IMR-90 (cell line): ENCODE data around the gene SYNE3. TPM values are rescaled to one million over a fixed set of nuclear protein-coding genes. Genes with fewer than 3 reads are reported as not detected.

Source experiments
- ATAC-seq: fragments of 200-7000 bp; cut with Tn5 transposase; 2 replicates; pipeline ENCODE4 v1.9.1; 2020; ENCODE audit warnings: low read depth, mild to moderate bottlenecking, moderate library complexity
- BruUV-seq: library from RNA; stranded (reverse); fragments of 400-500 nt; replicated peaks from 2 replicates; lab custom pipeline; 2021; lab: Mats Ljungman, UMichigan
- CTCF ChIA-PET: fragments of 300-600 bp; formaldehyde crosslinking; extraction: SDS; loops from one replicate; lab custom pipeline; 2021; ENCODE audit warnings: antibody characterized with exemption; lab: Yijun Ruan, JAX
- POLR2A ChIA-PET: fragments of 300-600 bp; sonication (Branson Sonifier 250); formaldehyde crosslinking; loops from one replicate; lab custom pipeline; 2022; ENCODE audit warnings: antibody characterized with exemption; ENCODE audit not compliant: unreplicated experiment; lab: Charles Lee
- DNase-seq: peaks from one replicate; pipeline ENCODE4 v3.0.0; 2013
- H2AFZ ChIP-seq: replicated peaks from 2 replicates; pipeline ENCODE3; 2013; ENCODE audit warnings: low read length, mild to moderate bottlenecking; ENCODE audit not compliant: poor library complexity
- H2AK5ac ChIP-seq: 2 replicates; pipeline ENCODE4 v1.6.1; 2013; ENCODE audit warnings: low read depth, low read length, inconsistent platforms
- H2AK9ac ChIP-seq: replicated peaks from 2 replicates; pipeline ENCODE3; 2013; ENCODE audit warnings: mild to moderate bottlenecking, low read depth, low read length, moderate library complexity; ENCODE audit not compliant: poor library complexity
- H2BK120ac ChIP-seq: 2 replicates; pipeline ENCODE4 v1.6.1; 2013; ENCODE audit warnings: low read depth, low read length, inconsistent platforms
- H2BK15ac ChIP-seq: 3 replicates; pipeline ENCODE4 v1.6.1; 2013; ENCODE audit warnings: low read depth, low read length, inconsistent platforms
- H2BK20ac ChIP-seq: 2 replicates; pipeline ENCODE4 v1.6.1; 2013; ENCODE audit warnings: low read depth, mild to moderate bottlenecking, inconsistent platforms, low read length, moderate library complexity
- H2BK5ac ChIP-seq: 2 replicates; pipeline ENCODE4 v1.6.1; 2013; ENCODE audit warnings: mild to moderate bottlenecking, low read depth, low read length, inconsistent platforms; ENCODE audit not compliant: poor library complexity, severe bottlenecking
- H3K14ac ChIP-seq: replicated peaks from 2 replicates; pipeline ENCODE4 v1.6.1; 2013; ENCODE audit warnings: low read depth, low read length, inconsistent platforms
- H3K18ac ChIP-seq: 2 replicates; pipeline ENCODE4 v1.6.1; 2013; ENCODE audit warnings: low read depth, low read length, control low read depth
- H3K23ac ChIP-seq: 2 replicates; pipeline ENCODE4 v1.6.1; 2013; ENCODE audit warnings: low read depth, low read length, inconsistent platforms
- H3K27ac ChIP-seq: 2 replicates; pipeline ENCODE4 v1.5.1; 2013; ENCODE audit warnings: mild to moderate bottlenecking, control low read depth, low read length; ENCODE audit not compliant: insufficient read depth
- H3K27me3 ChIP-seq: 2 replicates; pipeline ENCODE4 v1.6.1; 2013; ENCODE audit warnings: low read length; ENCODE audit not compliant: control insufficient read depth, insufficient read depth
- H3K36me3 ChIP-seq: 2 replicates; pipeline ENCODE4 v1.6.1; 2013; ENCODE audit warnings: low read length, mixed read lengths; ENCODE audit not compliant: control insufficient read depth, insufficient read depth
- H3K4ac ChIP-seq: 2 replicates; pipeline ENCODE4 v1.6.1; 2013; ENCODE audit warnings: low read depth, low read length, inconsistent platforms
- H3K4me1 ChIP-seq: 2 replicates; pipeline ENCODE4 v1.6.1; 2013; ENCODE audit warnings: low read length, mixed read lengths; ENCODE audit not compliant: control insufficient read depth, insufficient read depth
- H3K4me2 ChIP-seq: 2 replicates; pipeline ENCODE4 v1.6.1; 2013; ENCODE audit warnings: low read depth, mild to moderate bottlenecking, control low read depth, low read length, moderate library complexity
- H3K4me3 ChIP-seq: 2 replicates; pipeline ENCODE4 v1.5.1; 2013; ENCODE audit warnings: low read depth, mild to moderate bottlenecking, control low read depth, low read length, moderate library complexity; ENCODE audit not compliant: insufficient read depth
- H3K56ac ChIP-seq: 2 replicates; pipeline ENCODE4 v1.6.1; 2013; ENCODE audit warnings: low read length, inconsistent platforms; ENCODE audit not compliant: insufficient read depth; ENCODE audit errors: extremely low read depth
- H3K79me1 ChIP-seq, 2 experiments: 2 replicates each; pipeline ENCODE4 v1.6.1; 2013; ENCODE audit warnings: low read length in 2 of 2, inconsistent platforms in 1 of 2, low read depth in 1 of 2
- H3K9ac ChIP-seq: 2 replicates; pipeline ENCODE4 v1.6.1; 2013; ENCODE audit warnings: low read depth, low read length, control low read depth
- H3K9me1 ChIP-seq: 2 replicates; pipeline ENCODE4 v1.6.1; 2013; ENCODE audit warnings: low read length, inconsistent platforms; ENCODE audit not compliant: insufficient read depth
- H3K9me3 ChIP-seq: 2 replicates; pipeline ENCODE4 v1.6.1; 2013; ENCODE audit warnings: low read length; ENCODE audit not compliant: control insufficient read depth, insufficient read depth
- H4K20me1 ChIP-seq: 2 replicates; pipeline ENCODE4 v1.6.1; 2013; ENCODE audit warnings: low read length, inconsistent platforms; ENCODE audit not compliant: insufficient read depth
- H4K5ac ChIP-seq: 2 replicates; pipeline ENCODE4 v1.6.1; 2013; ENCODE audit warnings: mild to moderate bottlenecking, low read depth, low read length, control low read depth
- H4K8ac ChIP-seq, 2 experiments: 2 replicates each; pipeline ENCODE4 v1.6.1; 2013; ENCODE audit warnings: low read depth in 2 of 2, low read length in 2 of 2, control low read depth in 1 of 2, inconsistent platforms in 1 of 2
- H4K91ac ChIP-seq: 2 replicates; pipeline ENCODE4 v1.6.1; 2013; ENCODE audit warnings: low read depth, low read length, inconsistent platforms; ENCODE audit not compliant: insufficient read depth
- BHLHE40 ChIP-seq: fragments of 150-350 bp; IDR thresholded peaks from 2 replicates; pipeline ENCODE4 v1.6.1; 2016; ENCODE audit warnings: mild to moderate bottlenecking, low read depth, low read length
- CEBPB ChIP-seq: IDR thresholded peaks from 2 replicates; pipeline ENCODE4 v1.6.1; 2012; ENCODE audit warnings: low read depth, low read length, improper control_type of control experiment
- FOS ChIP-seq: fragments of 150-350 bp; IDR thresholded peaks from 2 replicates; pipeline ENCODE4 v1.6.1; 2016; ENCODE audit warnings: low read depth, low read length
- MAFK ChIP-seq: IDR thresholded peaks from 2 replicates; pipeline ENCODE4 v1.6.1; 2012; ENCODE audit warnings: low read depth, low read length, improper control_type of control experiment
- MAZ ChIP-seq: IDR thresholded peaks from 2 replicates; pipeline ENCODE4 v1.6.1; 2012; ENCODE audit warnings: low read depth, mild to moderate bottlenecking, low read length, improper control_type of control experiment, moderate library complexity, borderline replicate concordance
- MXI1 ChIP-seq: IDR thresholded peaks from 2 replicates; pipeline ENCODE4 v1.6.1; 2012; ENCODE audit warnings: low read depth, mild to moderate bottlenecking, low read length, moderate library complexity, borderline replicate concordance
- NFE2L2 ChIP-seq: fragments of 150-350 bp; IDR thresholded peaks from 2 replicates; pipeline ENCODE4 v1.6.1; 2016; ENCODE audit warnings: low read depth, mild to moderate bottlenecking, low read length
- RAD21 ChIP-seq: IDR thresholded peaks from 2 replicates; pipeline ENCODE4 v1.6.1; 2012; ENCODE audit warnings: low read length, improper control_type of control experiment
- RCOR1 ChIP-seq: IDR thresholded peaks from 2 replicates; pipeline ENCODE4 v1.6.1; 2012; ENCODE audit warnings: mild to moderate bottlenecking, low read length, improper control_type of control experiment; ENCODE audit not compliant: insufficient replicate concordance
- RFX5 ChIP-seq: IDR thresholded peaks from 2 replicates; pipeline ENCODE4 v1.8.0; 2012; ENCODE audit warnings: low read depth, mild to moderate bottlenecking, low read length, moderate library complexity
- SMC3 ChIP-seq: fragments of 150-350 bp; IDR thresholded peaks from 2 replicates; pipeline ENCODE4 v1.6.1; 2016; ENCODE audit warnings: low read depth, mild to moderate bottlenecking, antibody characterized with exemption, low read length, moderate library complexity
- WGBS, 2 experiments: methylation state at CpG; one replicate each; pipeline versions ENCODE4 v1.1.5 to v1.1.7; 2013; ENCODE audit warnings: missing lambda C conversion rate in 2 of 2; ENCODE audit not compliant: insufficient read length in 1 of 2; ENCODE audit errors: extremely low coverage in 2 of 2; 5-methylcytosine and 5-hydroxymethylcytosine counted together
- dilution Hi-C: fragments of 300-500 bp; cut with HindIII; formaldehyde crosslinking; loops from one replicate; pipeline ENCODE4 v1.14.3; 2018; ENCODE audit warnings: low sequenced_read_pairs; ENCODE audit not compliant: unreplicated experiment
- in situ Hi-C: fragments of 300-500 bp; cut with MboI; formaldehyde crosslinking; loops from 3 replicates; pipeline ENCODE4 v1.14.3; 2019; ENCODE audit warnings: low sequenced_read_pairs, inconsistent platforms, mixed read lengths
- intact Hi-C: fragments of 100-400 bp; cut with micrococcal nuclease; formaldehyde crosslinking; loops from 2 replicates; pipeline ENCODE4 v1.10.0; 2022
- polyA plus RNA-seq, 3 experiments: library from polyadenylated mRNA; depleted of rRNA; stranded (reverse); fragments of >200 nt; gene quantifications; 2 replicates each; pipeline ENCODE4 v1.2.3, GENCODE V29; 2012; ENCODE audit warnings: low replicate concordance in 1 of 3
- total RNA-seq: library from RNA; depleted of rRNA; stranded (reverse); fragments of >200 nt; gene quantifications from 2 replicates; pipeline ENCODE4 v1.2.3, GENCODE V29; 2012
- TF ChIP-seq, protein P1 (sequence below): fragments of 150-350 bp; IDR thresholded peaks from 2 replicates; pipeline ENCODE4 v1.6.1; 2017; ENCODE audit warnings: mild to moderate bottlenecking, antibody characterized with exemption, low read length, low read depth
- TF ChIP-seq, protein P2 (sequence below): conservative IDR thresholded peaks from 2 replicates; pipeline ENCODE4 v1.5.1; 2012; ENCODE audit warnings: mild to moderate bottlenecking, low read depth, low read length, improper control_type of control experiment

Gene SYNE3
- total and polyA plus RNA-seq, 2 of the 4 experiments (the other 2 are of a cell fraction): 2.9 to 5.0 TPM

DNA sequence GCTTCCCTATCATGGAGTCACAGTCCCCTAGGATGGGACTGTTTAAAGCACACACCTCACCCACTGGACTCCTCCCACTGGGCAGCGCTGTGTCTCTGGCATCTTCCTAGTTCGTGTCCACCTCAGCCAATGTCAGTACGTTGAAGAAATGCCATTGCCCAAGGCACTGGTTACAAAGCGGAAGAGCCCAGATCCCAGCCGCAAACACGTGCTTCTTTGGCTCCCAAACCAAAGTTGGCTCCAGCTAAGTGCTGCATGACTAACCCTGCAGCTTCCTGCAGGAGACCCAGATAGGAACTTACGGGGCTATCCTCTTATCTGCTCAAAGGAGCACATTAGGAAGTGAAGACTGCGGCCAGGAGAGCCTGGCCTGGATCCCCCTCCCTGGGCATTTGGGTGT is 9.3 kb downstream of the SYNE3 start (continued):
- no peak for TF ChIP-seq NFE2L2

DNA sequence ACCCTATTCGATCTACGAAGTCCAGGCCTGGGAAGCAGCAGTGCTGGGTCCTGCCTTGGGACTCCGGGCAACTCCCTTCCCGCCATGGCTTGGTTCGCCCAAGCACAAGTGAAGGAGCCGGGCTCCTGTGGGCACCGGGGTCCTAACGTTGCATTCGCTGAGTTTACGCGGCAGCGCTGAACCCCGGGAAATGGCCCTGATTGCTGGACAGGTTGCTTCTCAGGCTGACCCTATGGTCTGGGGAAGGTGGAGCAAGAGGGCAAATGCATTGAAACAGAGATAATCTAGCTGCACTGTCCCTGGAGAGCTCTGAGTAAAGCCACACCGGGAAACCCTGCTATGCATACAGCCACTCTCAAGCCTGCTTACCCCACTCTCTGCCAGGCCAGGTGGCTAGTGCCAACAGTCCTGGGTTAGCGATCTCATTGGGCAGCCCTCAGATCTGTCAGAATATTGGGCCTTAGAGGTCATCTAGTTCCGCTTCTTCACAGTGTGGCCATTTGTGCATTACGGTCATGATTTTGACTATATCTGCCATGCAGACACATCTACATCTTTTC is 11.3 kb downstream of the SYNE3 start:
- ATAC-seq (no peak), DNase-seq (no peak)
- Histone ChIP-seq H3K9ac (no peak overlapping the region), H3K23ac (no peak overlapping the region; the same call in 1 of the 2 replicates), H3K4ac (peak overlapping the region; percentile 42), H3K79me1 (peaks cover 22 to 95% of the 10 kb centered on the region in 2 experiments), H3K27ac (peak overlapping the region; percentile 37; the same call in 1 of the 2 replicates), H3K4me3 (no peak overlapping the region), H4K8ac (peak overlapping the region in 1 of 2 experiments; percentile 36; a peak in 1 of 4 replicates), H2BK20ac (no peak overlapping the region), H3K14ac (no peak overlapping the region; the same call in 1 of the 2 replicates), H3K18ac (no peak overlapping the region), H2BK15ac (peak overlapping the region; percentile 84; the same call in 1 of the 3 replicates), H3K27me3 (no peaks in the 10 kb centered on the region), H4K5ac (peak overlapping the region; percentile 36; the same call in 1 of the 2 replicates), H2BK120ac (0 out of 2 replicates have a peak overlapping the region, but pooled peaks have one; percentile 40), H2AFZ (no peak overlapping the region), H3K56ac (no peak overlapping the region), H3K9me3 (no peaks in the 10 kb centered on the region), H2AK5ac (peak overlapping the region; percentile 60), H3K36me3 (no peaks in the 10 kb centered on the region), H2AK9ac (peak overlapping the region; percentile 23), H3K4me1 (peaks cover 35% of the 10 kb centered on the region), H3K9me1 (peaks cover 58% of the 10 kb centered on the region), H3K4me2 (no peak overlapping the region), H4K20me1 (peaks cover 4% of the 10 kb centered on the region; the same call in 1 of the 2 replicates), H4K91ac (peak overlapping the region; percentile 46), H2BK5ac (peak overlapping the region; percentile 22)
- ChIA-PET CTCF (interaction anchor here (0.7 to 1.5 kb wide), 2 partner anchors 13 to 22 kb away, joined by 3 to 5 read pairs; no protein-coding TSS in a partner anchor), POLR2A (no interaction called here)
- 94% methylated on average over 13 of the region's 17 CpGs; no CpG with 5 or more reads in 1 of the 2 experiments for WGBS, 2 experiments
- no TSS peak for BruUV-seq
- in situ Hi-C loops (loop anchor here (25.0 kb wide), 1 partner anchor 368 kb away; no protein-coding TSS in a partner anchor), intact Hi-C loops (no loop called here), dilution Hi-C loops (no loop called here)
- TF ChIP-seq MAZ (no peak), FOS (no peak), NFE2L2 (no peak), MAFK (no peak), MXI1 (no peak), RCOR1 (no peak), RFX5 (no peak), SMC3 (no peak), RAD21 (no peak), BHLHE40 (no peak), CEBPB (no peak)
- TF ChIP-seq, protein P1, sequence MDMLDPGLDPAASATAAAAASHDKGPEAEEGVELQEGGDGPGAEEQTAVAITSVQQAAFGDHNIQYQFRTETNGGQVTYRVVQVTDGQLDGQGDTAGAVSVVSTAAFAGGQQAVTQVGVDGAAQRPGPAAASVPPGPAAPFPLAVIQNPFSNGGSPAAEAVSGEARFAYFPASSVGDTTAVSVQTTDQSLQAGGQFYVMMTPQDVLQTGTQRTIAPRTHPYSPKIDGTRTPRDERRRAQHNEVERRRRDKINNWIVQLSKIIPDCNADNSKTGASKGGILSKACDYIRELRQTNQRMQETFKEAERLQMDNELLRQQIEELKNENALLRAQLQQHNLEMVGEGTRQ: no peak
- TF ChIP-seq, protein P2, sequence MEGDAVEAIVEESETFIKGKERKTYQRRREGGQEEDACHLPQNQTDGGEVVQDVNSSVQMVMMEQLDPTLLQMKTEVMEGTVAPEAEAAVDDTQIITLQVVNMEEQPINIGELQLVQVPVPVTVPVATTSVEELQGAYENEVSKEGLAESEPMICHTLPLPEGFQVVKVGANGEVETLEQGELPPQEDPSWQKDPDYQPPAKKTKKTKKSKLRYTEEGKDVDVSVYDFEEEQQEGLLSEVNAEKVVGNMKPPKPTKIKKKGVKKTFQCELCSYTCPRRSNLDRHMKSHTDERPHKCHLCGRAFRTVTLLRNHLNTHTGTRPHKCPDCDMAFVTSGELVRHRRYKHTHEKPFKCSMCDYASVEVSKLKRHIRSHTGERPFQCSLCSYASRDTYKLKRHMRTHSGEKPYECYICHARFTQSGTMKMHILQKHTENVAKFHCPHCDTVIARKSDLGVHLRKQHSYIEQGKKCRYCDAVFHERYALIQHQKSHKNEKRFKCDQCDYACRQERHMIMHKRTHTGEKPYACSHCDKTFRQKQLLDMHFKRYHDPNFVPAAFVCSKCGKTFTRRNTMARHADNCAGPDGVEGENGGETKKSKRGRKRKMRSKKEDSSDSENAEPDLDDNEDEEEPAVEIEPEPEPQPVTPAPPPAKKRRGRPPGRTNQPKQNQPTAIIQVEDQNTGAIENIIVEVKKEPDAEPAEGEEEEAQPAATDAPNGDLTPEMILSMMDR: no peak
